GM23248 (cell line): ENCODE data around the gene ISOC1.

Source experiments
- EZH2 ChIP-seq: fragments of 200-600 bp; sonication (generic); IDR thresholded peaks from 2 replicates; pipeline ENCODE4 v1.6.1; 2018; ENCODE audit warnings: antibody characterized with exemption, mild to moderate bottlenecking; ENCODE audit not compliant: insufficient read depth, poor library complexity, severe bottlenecking
- EZH2phosphoT487 ChIP-seq: fragments of 200-600 bp; sonication (generic); IDR thresholded peaks from 2 replicates; pipeline ENCODE4 v1.6.1; 2018; ENCODE audit warnings: antibody characterized with exemption, moderate library complexity, mild to moderate bottlenecking, low read depth; ENCODE audit not compliant: insufficient read depth

- no peak for TF ChIP-seq EZH2phosphoT487
- no peak for TF ChIP-seq EZH2
Observed at GRCh38 chr5:129065721-129066120, 28.8 kb upstream of the ISOC1 start.
